Kidney epithelial cell (primary cell): ENCODE measurements around the gene JUN. TPM values are rescaled to one million over a fixed set of nuclear protein-coding genes. Genes with fewer than 3 reads are reported as not detected.
A peak's percentile ranks its signal among the peaks of the same experiment; 100 is the strongest.

Experiments
- DNase-seq: peaks from one replicate; pipeline ENCODE4 v3.0.0-alpha.2; 2010; ENCODE audit warnings: low read depth
- H3K27me3 ChIP-seq: 2 replicates; pipeline ENCODE4 v1.6.0; 2011; ENCODE audit warnings: low read length; ENCODE audit not compliant: control insufficient read depth, insufficient read depth
- H3K36me3 ChIP-seq: 2 replicates; pipeline ENCODE4 v1.5.1; 2011; ENCODE audit warnings: low read length; ENCODE audit not compliant: control insufficient read depth, insufficient read depth
- H3K4me3 ChIP-seq: 2 replicates; pipeline ENCODE4 v1.5.1; 2011; ENCODE audit warnings: low read depth, mild to moderate bottlenecking, control low read depth, low read length
- CTCF ChIP-seq: IDR thresholded peaks from 2 replicates; pipeline ENCODE4 v1.5.1; 2011; ENCODE audit warnings: mild to moderate bottlenecking, moderate library complexity, low read length, control low read depth, inconsistent platforms; ENCODE audit not compliant: insufficient read depth, poor library complexity, severe bottlenecking
- total RNA-seq: library from RNA; depleted of rRNA; stranded (reverse); fragments of >200 nt; gene quantifications from 2 replicates; pipeline ENCODE4 v1.2.3, GENCODE V29; 2015

Gene JUN
- total RNA-seq, 1 donor from 2014 or later, result 67.8 TPM

- peak; percentile 81 for DNase-seq
- Histone ChIP-seq H3K4me3 (peak overlapping the region; percentile 62), H3K27me3 (no peaks in the 10 kb centered on the region), H3K36me3 (peaks cover 4% of the 10 kb centered on the region)
- no peak for TF ChIP-seq CTCF
Observed at GRCh38 chr1:58785442-58786058, 1.7 kb upstream of the JUN start.

GRCh38 chr1:58784758-58785441, 1.1 kb upstream of the JUN start:
- peak overlapping the region; percentile 62 for H3K4me3 ChIP-seq
- H3K27me3 ChIP-seq, result no peaks in the 10 kb centered on the region
- DNase-seq, result peak; percentile 79
- TF ChIP-seq CTCF, result peak; percentile 87
- peaks cover 4% of the 10 kb centered on the region for H3K36me3 ChIP-seq

- Histone ChIP-seq H3K36me3 (peaks cover 4% of the 10 kb centered on the region), H3K27me3 (no peaks in the 10 kb centered on the region), H3K4me3 (peak overlapping the region; percentile 96)
- no peak for DNase-seq
- no peak for TF ChIP-seq CTCF
Observed at GRCh38 chr1:58783090-58783992, 506 bp downstream of the JUN start.

- Histone ChIP-seq H3K36me3 (peaks cover 4% of the 10 kb centered on the region), H3K4me3 (peak overlapping the region; percentile 96), H3K27me3 (no peaks in the 10 kb centered on the region)
- no peak for DNase-seq
- TF ChIP-seq CTCF, result no peak
Observed at GRCh38 chr1:58782178-58783089, 1.4 kb downstream of the JUN start.

GRCh38 chr1:58781541-58782177, 2.2 kb downstream of the JUN start:
- H3K36me3 ChIP-seq, result peaks cover 4% of the 10 kb centered on the region
- no peak for DNase-seq
- H3K4me3 ChIP-seq, result peak overlapping the region; percentile 96
- H3K27me3 ChIP-seq, result no peaks in the 10 kb centered on the region
- TF ChIP-seq CTCF, result peak; percentile 49
